ENCODE data around the gene PLXNA1.
A peak's percentile ranks its signal among the peaks of the same experiment; 100 is the strongest.

The PLXNA1 gene

DNA sequence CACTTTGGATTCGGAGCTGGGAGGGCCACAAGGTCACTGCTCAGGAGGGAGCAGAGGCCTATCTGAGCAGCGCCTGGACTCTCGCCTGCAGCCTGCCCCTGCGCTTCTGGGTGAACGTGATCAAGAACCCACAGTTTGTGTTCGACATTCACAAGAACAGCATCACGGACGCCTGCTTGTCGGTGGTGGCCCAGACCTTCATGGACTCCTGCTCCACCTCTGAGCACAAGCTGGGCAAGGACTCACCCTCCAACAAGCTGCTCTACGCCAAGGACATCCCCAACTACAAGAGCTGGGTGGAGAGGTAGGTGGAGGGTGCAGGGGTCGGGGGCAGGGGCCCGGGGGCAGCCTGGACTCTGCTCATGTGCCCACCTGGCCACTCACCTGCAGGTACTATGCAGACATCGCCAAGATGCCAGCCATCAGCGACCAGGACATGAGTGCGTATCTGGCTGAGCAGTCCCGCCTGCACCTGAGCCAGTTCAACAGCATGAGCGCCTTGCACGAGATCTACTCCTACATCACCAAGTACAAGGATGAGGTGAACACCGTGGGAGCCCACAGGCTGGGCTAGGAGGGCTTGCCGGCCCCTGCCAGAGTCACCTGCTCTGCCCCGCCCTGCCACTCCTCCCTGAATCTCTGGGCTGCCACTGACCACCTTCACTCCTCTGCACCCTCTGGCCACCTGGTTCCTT lies 49.5 kb downstream of the PLXNA1 start:
- TF ChIP-seq, protein P1, sequence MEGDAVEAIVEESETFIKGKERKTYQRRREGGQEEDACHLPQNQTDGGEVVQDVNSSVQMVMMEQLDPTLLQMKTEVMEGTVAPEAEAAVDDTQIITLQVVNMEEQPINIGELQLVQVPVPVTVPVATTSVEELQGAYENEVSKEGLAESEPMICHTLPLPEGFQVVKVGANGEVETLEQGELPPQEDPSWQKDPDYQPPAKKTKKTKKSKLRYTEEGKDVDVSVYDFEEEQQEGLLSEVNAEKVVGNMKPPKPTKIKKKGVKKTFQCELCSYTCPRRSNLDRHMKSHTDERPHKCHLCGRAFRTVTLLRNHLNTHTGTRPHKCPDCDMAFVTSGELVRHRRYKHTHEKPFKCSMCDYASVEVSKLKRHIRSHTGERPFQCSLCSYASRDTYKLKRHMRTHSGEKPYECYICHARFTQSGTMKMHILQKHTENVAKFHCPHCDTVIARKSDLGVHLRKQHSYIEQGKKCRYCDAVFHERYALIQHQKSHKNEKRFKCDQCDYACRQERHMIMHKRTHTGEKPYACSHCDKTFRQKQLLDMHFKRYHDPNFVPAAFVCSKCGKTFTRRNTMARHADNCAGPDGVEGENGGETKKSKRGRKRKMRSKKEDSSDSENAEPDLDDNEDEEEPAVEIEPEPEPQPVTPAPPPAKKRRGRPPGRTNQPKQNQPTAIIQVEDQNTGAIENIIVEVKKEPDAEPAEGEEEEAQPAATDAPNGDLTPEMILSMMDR (conservative IDR thresholded peaks at IDR 0.05; ENCODE audit: low read depth): no peak
- ChIA-PET CTCF (interaction anchor here (0.6 to 0.7 kb wide), 2 partner anchors 11 to 45 kb away, joined by 3 read pairs; no protein-coding TSS in a partner anchor), POLR2A (ENCODE audit: low non-redundant PET) (no interaction called here)
- DNase-seq (ENCODE audit: low spot score): no peak
- peak overlapping the region; percentile 84 for H3K27ac ChIP-seq

All from RWPE1 (cell line).